ENCODE measurements around the gene NDUFS8. TPM values are rescaled to one million over a fixed set of nuclear protein-coding genes. Genes with fewer than 3 reads are reported as not detected.
"Not testable (repeated sequence)": the region's sequence is repeated elsewhere in the genome, so short reads cannot be mapped to it uniquely, and the experiment has no call there.

The NDUFS8 gene
- total and polyA plus RNA-seq, 2 experiments from 2014 or later: 175 to 308 TPM

DNA sequence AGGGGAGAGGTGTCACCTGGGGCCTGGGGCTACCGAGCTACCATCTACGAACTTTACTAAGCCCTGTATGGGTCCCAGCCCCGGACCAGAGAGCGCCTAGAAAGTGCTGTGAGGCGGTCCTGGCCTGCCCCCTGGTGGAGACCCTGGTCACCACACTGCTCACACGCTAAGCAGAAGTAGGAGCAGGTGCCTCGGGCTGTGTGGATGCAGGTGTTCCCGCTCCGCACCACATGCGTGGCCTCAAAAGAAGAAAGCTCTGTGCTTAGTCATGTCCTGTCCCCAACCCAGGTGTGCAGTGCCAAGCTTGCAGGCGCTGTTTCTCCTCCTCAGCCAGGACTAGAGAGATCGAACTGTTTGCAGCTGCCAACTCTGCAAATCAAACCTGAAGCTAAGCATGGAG, 36.7 kb upstream of the NDUFS8 start:
- not testable (repeated sequence) for H3K27ac ChIP-seq (ENCODE audit: low read depth); H3F3A ChIP-seq (replicated peaks; ENCODE audit: low read depth); H3K36me3 ChIP-seq (ENCODE audit: insufficient read depth); H3K27me3 ChIP-seq (ENCODE audit: insufficient read depth); H4K20me1 ChIP-seq (replicated peaks; ENCODE audit: insufficient read depth); H3K27ac Mint-ChIP-seq; H2AFZ ChIP-seq; H3K4me3 Mint-ChIP-seq; H3K4me1 ChIP-seq (ENCODE audit: insufficient read depth); H3K4me2 ChIP-seq; ATAC-seq; H3K36me3 Mint-ChIP-seq (ENCODE audit: low read depth); H3K9me2 ChIP-seq (ENCODE audit: insufficient read depth); H3K4me3 ChIP-seq; H3K79me2 ChIP-seq (replicated peaks; ENCODE audit: insufficient read depth); H3K9me3 Mint-ChIP-seq
- peak; percentile 78 for DNase-seq (ENCODE audit: low spot score)
- Mint-ChIP-seq H3K27me3 (ENCODE audit: insufficient read depth, low read depth, poor library complexity) (peaks cover 24% of the 10 kb centered on the region), H3K4me1 (peaks cover 12% of the 10 kb centered on the region; the same call in 2 of the 3 replicates)
- TF ChIP-seq, protein P1, sequence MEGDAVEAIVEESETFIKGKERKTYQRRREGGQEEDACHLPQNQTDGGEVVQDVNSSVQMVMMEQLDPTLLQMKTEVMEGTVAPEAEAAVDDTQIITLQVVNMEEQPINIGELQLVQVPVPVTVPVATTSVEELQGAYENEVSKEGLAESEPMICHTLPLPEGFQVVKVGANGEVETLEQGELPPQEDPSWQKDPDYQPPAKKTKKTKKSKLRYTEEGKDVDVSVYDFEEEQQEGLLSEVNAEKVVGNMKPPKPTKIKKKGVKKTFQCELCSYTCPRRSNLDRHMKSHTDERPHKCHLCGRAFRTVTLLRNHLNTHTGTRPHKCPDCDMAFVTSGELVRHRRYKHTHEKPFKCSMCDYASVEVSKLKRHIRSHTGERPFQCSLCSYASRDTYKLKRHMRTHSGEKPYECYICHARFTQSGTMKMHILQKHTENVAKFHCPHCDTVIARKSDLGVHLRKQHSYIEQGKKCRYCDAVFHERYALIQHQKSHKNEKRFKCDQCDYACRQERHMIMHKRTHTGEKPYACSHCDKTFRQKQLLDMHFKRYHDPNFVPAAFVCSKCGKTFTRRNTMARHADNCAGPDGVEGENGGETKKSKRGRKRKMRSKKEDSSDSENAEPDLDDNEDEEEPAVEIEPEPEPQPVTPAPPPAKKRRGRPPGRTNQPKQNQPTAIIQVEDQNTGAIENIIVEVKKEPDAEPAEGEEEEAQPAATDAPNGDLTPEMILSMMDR (conservative IDR thresholded peaks at IDR 0.05; ENCODE audit: low read depth in 2 of 2): peak; percentile 64 to 77

DNA sequence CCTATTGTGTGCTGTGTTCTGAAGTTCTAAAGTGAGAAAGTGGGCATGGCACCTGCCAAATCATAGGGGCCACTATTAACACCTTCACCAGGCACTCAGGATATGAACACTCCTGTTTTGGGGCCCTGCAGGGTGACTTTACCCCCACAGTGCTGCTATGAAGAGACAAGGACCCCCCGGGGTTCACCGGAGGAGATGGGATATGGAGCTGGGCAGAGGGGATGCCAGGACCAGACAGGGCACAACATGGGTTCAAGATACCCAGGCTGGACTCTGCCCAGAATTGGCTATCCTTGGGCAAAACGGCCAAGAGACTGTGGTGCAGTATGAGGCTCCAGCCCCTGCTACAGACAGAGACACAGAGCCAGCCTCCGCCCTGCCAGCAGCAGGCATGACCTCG, 36.1 kb upstream of the NDUFS8 start:
- H3K27ac Mint-ChIP-seq; H3F3A ChIP-seq (replicated peaks; ENCODE audit: low read depth): not testable (repeated sequence)

DNA sequence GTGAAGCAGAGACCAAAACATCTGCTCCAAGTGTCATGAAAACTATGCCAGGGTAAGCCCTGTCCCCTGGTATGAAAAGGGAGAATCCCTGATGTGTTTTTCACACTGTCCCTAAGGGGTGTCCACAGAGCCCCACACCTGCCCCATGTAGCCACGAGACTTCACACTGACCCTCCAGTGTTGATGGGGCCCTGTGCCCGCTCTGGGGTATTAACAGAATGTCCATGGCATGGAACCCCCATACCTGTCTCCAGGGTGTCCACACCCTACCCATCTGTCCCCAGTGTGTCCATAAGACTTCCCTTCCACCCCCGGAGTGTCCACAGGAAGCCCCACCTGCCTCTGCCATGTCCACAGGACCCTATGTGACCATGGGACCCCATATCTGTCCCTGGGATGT, 35.4 kb upstream of the NDUFS8 start:
- not testable (repeated sequence) for H3K4me3 Mint-ChIP-seq; H3K27me3 ChIP-seq (ENCODE audit: insufficient read depth); H3K4me1 ChIP-seq (ENCODE audit: insufficient read depth); H3K36me3 Mint-ChIP-seq (ENCODE audit: low read depth); H3K36me3 ChIP-seq (ENCODE audit: insufficient read depth); H2AFZ ChIP-seq; H3K27ac ChIP-seq (ENCODE audit: low read depth); H3K9me3 Mint-ChIP-seq; H3K27ac Mint-ChIP-seq; ATAC-seq; H3K4me3 ChIP-seq; DNase-seq (ENCODE audit: low spot score); H3K79me2 ChIP-seq (replicated peaks; ENCODE audit: insufficient read depth); H3K9me2 ChIP-seq (ENCODE audit: insufficient read depth); H4K20me1 ChIP-seq (replicated peaks; ENCODE audit: insufficient read depth); H3F3A ChIP-seq (replicated peaks; ENCODE audit: low read depth); H3K4me2 ChIP-seq
- peaks cover 12% of the 10 kb centered on the region; the same call in 2 of the 3 replicates for H3K4me1 Mint-ChIP-seq
- peaks cover 18% of the 10 kb centered on the region for H3K27me3 Mint-ChIP-seq (ENCODE audit: insufficient read depth, low read depth, poor library complexity)

More for the DNA sequence above, 36.1 kb upstream of the NDUFS8 start:
- ATAC-seq; H3K4me3 ChIP-seq; H3K9me2 ChIP-seq (ENCODE audit: insufficient read depth); H3K4me2 ChIP-seq; H3K27me3 ChIP-seq (ENCODE audit: insufficient read depth); H3K79me2 ChIP-seq (replicated peaks; ENCODE audit: insufficient read depth); H3K36me3 ChIP-seq (ENCODE audit: insufficient read depth); H2AFZ ChIP-seq; H3K4me1 ChIP-seq (ENCODE audit: insufficient read depth); H3K27ac ChIP-seq (ENCODE audit: low read depth); H3K36me3 Mint-ChIP-seq (ENCODE audit: low read depth); DNase-seq (ENCODE audit: low spot score); H3K4me3 Mint-ChIP-seq; H3K9me3 Mint-ChIP-seq; H4K20me1 ChIP-seq (replicated peaks; ENCODE audit: insufficient read depth): not testable (repeated sequence)
- Mint-ChIP-seq H3K27me3 (ENCODE audit: insufficient read depth, low read depth, poor library complexity) (peaks cover 24% of the 10 kb centered on the region), H3K4me1 (peaks cover 12% of the 10 kb centered on the region; the same call in 2 of the 3 replicates)

GRCh38 chr11:67995579-67995978, 34.9 kb upstream of the NDUFS8 start:
- not testable (repeated sequence) for H4K20me1 ChIP-seq (replicated peaks; ENCODE audit: insufficient read depth); H3K27ac Mint-ChIP-seq; DNase-seq (ENCODE audit: low spot score); H3K36me3 Mint-ChIP-seq (ENCODE audit: low read depth); H3K4me3 Mint-ChIP-seq; H3K27me3 ChIP-seq (ENCODE audit: insufficient read depth); H3K27ac ChIP-seq (ENCODE audit: low read depth); H3K4me1 ChIP-seq (ENCODE audit: insufficient read depth); H2AFZ ChIP-seq; H3K79me2 ChIP-seq (replicated peaks; ENCODE audit: insufficient read depth); H3K4me3 ChIP-seq; H3F3A ChIP-seq (replicated peaks; ENCODE audit: low read depth); H3K9me3 Mint-ChIP-seq; H3K9me2 ChIP-seq (ENCODE audit: insufficient read depth); ATAC-seq; H3K4me2 ChIP-seq; H3K36me3 ChIP-seq (ENCODE audit: insufficient read depth)
- Mint-ChIP-seq H3K27me3 (ENCODE audit: insufficient read depth, low read depth, poor library complexity) (peaks cover 18% of the 10 kb centered on the region), H3K4me1 (peaks cover 12% of the 10 kb centered on the region; the same call in 2 of the 3 replicates)

Data from GM23338 (cell line).